Neural cell (in vitro differentiated cells): Measurements from ENCODE around the gene MARK3. TPM values are rescaled to one million over a fixed set of nuclear protein-coding genes. Genes with fewer than 3 reads are reported as not detected.

Experiments
- H2AFZ ChIP-seq: fragments of 200-600, 300-800 bp; sonication (generic), shearing (Covaris generic); 2 replicates; pipeline ENCODE4 v1.6.0; 2014; ENCODE audit warnings: low read depth, mild to moderate bottlenecking, antibody characterized with exemption, low read length, moderate library complexity
- H3F3A ChIP-seq: fragments of 200-600 bp; shearing (Covaris generic); 2 replicates; pipeline ENCODE4 v1.6.1; 2016; ENCODE audit warnings: mild to moderate bottlenecking, moderate library complexity, mixed read lengths, antibody characterized with exemption, low read length; ENCODE audit not compliant: insufficient read depth, poor library complexity, severe bottlenecking
- H3K27ac ChIP-seq: fragments of 200-600, 300-800 bp; sonication (generic), shearing (Covaris generic); 2 replicates; pipeline ENCODE4 v1.5.1; 2014; ENCODE audit warnings: mild to moderate bottlenecking, low read length, moderate library complexity
- H3K27me3 ChIP-seq: fragments of 300-800, 200-600 bp; sonication (generic), shearing (Covaris generic); 2 replicates; pipeline ENCODE4 v1.6.0; 2014; ENCODE audit warnings: mild to moderate bottlenecking, low read depth, low read length, moderate library complexity; ENCODE audit not compliant: insufficient read depth
- H3K36me3 ChIP-seq: fragments of 300-800, 200-600 bp; sonication (generic), shearing (Covaris generic); 2 replicates; pipeline ENCODE4 v1.5.1; 2014; ENCODE audit warnings: mild to moderate bottlenecking, antibody characterized with exemption, low read length, moderate library complexity; ENCODE audit not compliant: insufficient read depth
- H3K4me2 ChIP-seq: fragments of 300-800, 200-600 bp; sonication (generic), shearing (Covaris generic); 2 replicates; pipeline ENCODE4 v1.6.0; 2014; ENCODE audit warnings: mild to moderate bottlenecking, low read length
- H3K4me3 ChIP-seq: fragments of 300-800, 200-600 bp; sonication (generic), shearing (Covaris generic); 2 replicates; pipeline ENCODE4 v1.5.1; 2014; ENCODE audit warnings: mild to moderate bottlenecking, low read length, moderate library complexity
- H3K79me2 ChIP-seq: fragments of 200-600 bp; shearing (Covaris generic); replicated peaks from 2 replicates; pipeline ENCODE4 v1.6.0; 2014; ENCODE audit warnings: mild to moderate bottlenecking, low read length, moderate library complexity; ENCODE audit not compliant: insufficient read depth
- H3K9ac ChIP-seq: fragments of 300-800, 200-600 bp; sonication (generic), shearing (Covaris generic); 2 replicates; pipeline ENCODE4 v1.6.1; 2016; ENCODE audit warnings: mild to moderate bottlenecking, low read length, mixed read lengths
- H3K9me2 ChIP-seq: fragments of 200-600 bp; shearing (Covaris generic); 2 replicates; pipeline ENCODE4 v1.6.1; 2016; ENCODE audit warnings: mild to moderate bottlenecking, low read length, mixed read lengths; ENCODE audit not compliant: insufficient read depth
- H3K9me3 ChIP-seq: fragments of 200-600, 300-800 bp; sonication (generic), shearing (Covaris generic); 2 replicates; pipeline ENCODE4 v1.6.1; 2016; ENCODE audit warnings: mild to moderate bottlenecking, mixed run types, low read length, moderate library complexity, mixed read lengths
- H4K20me1 ChIP-seq: fragments of 200-600 bp; shearing (Covaris generic); 2 replicates; pipeline ENCODE4 v1.6.1; 2016; ENCODE audit warnings: mild to moderate bottlenecking, mixed run types; ENCODE audit not compliant: insufficient read depth
- EP300 ChIP-seq: fragments of 450-650 bp; conservative IDR thresholded peaks from 2 replicates; pipeline ENCODE4 v1.6.1; 2014; ENCODE audit warnings: antibody characterized with exemption, mild to moderate bottlenecking, moderate library complexity; ENCODE audit not compliant: poor library complexity, severe bottlenecking
- EZH2 ChIP-seq: fragments of 200-600, 300-800 bp; shearing (Covaris generic), sonication (generic); IDR thresholded peaks from 2 replicates; pipeline ENCODE4 v1.6.1; 2014; ENCODE audit warnings: antibody characterized with exemption, low read length, borderline replicate concordance, mild to moderate bottlenecking; ENCODE audit not compliant: insufficient read depth, poor library complexity, severe bottlenecking
- MXI1 ChIP-seq: fragments of 450-650 bp; conservative IDR thresholded peaks from 2 replicates; pipeline ENCODE4 v1.6.1; 2014; ENCODE audit warnings: antibody characterized with exemption, mild to moderate bottlenecking; ENCODE audit not compliant: poor library complexity, severe bottlenecking
- POLR2AphosphoS5 ChIP-seq: IDR thresholded peaks from 2 replicates; pipeline ENCODE4 v1.6.1; 2012
- RAD21 ChIP-seq: fragments of 450-650 bp; conservative IDR thresholded peaks from 2 replicates; pipeline ENCODE4 v1.6.1; 2014; ENCODE audit warnings: antibody characterized with exemption, mild to moderate bottlenecking, moderate library complexity
- SMC3 ChIP-seq: fragments of 450-650 bp; conservative IDR thresholded peaks from 2 replicates; pipeline ENCODE4 v1.6.1; 2014; ENCODE audit warnings: antibody characterized with exemption, mild to moderate bottlenecking, moderate library complexity; ENCODE audit not compliant: poor library complexity
- TAF1 ChIP-seq: IDR thresholded peaks from 2 replicates; pipeline ENCODE4 v1.6.1; 2012; ENCODE audit warnings: low read depth
- polyA plus RNA-seq: library from polyadenylated mRNA; depleted of rRNA; stranded (reverse); fragments of >200 nt; gene quantifications from 2 replicates; pipeline ENCODE4 v1.2.3, GENCODE V29; 2014
- TF ChIP-seq, protein P1 (sequence below): IDR thresholded peaks from 2 replicates; pipeline ENCODE4 v1.6.1; 2012; ENCODE audit warnings: borderline replicate concordance
- TF ChIP-seq, protein P2 (sequence below): fragments of 450-650 bp; IDR thresholded peaks from 2 replicates; pipeline ENCODE4 v1.5.1; 2014; ENCODE audit warnings: antibody characterized with exemption, mild to moderate bottlenecking, moderate library complexity; ENCODE audit not compliant: poor library complexity, severe bottlenecking

The MARK3 gene
- polyA plus RNA-seq, 1 donor from 2014 or later = 158 TPM

DNA sequence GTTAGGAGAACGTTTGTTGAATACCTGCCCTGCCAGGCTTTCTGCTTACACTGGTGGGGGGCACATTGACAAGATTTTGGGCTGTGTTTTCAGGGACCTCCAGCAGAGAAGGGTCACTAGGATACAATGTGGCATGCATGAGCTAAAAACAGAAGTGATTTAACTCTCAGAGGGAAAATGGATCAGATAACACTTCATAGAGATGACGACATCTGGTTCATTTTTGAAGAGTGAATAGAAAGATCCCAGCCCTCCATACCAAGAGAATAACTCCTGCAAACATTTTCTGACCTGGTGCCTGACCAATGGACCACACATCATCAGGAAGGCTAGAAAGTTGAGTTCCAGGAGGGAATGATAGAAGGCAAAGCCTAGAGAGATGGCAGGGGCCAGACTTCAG lies 103.7 kb downstream of the MARK3 start:
- no peaks in the 10 kb centered on the region for H3K9me2 ChIP-seq
- no peak overlapping the region for H3K4me3 ChIP-seq
- no peaks in the 10 kb centered on the region for H4K20me1 ChIP-seq
- H3K9ac ChIP-seq = no peak overlapping the region
- H3F3A ChIP-seq = no peaks in the 10 kb centered on the region
- H3K4me2 ChIP-seq = no peak overlapping the region
- no peaks in the 10 kb centered on the region for H3K27me3 ChIP-seq
- no peak overlapping the region for H2AFZ ChIP-seq
- H3K36me3 ChIP-seq = no peaks in the 10 kb centered on the region
- no peak overlapping the region for H3K27ac ChIP-seq
- no peaks in the 10 kb centered on the region for H3K79me2 ChIP-seq
- H3K9me3 ChIP-seq = no peaks in the 10 kb centered on the region
- TF ChIP-seq EP300 (no peak), EZH2 (no peak), SMC3 (no peak), POLR2AphosphoS5 (no peak), MXI1 (no peak), RAD21 (no peak), TAF1 (no peak)
- TF ChIP-seq, protein P1, sequence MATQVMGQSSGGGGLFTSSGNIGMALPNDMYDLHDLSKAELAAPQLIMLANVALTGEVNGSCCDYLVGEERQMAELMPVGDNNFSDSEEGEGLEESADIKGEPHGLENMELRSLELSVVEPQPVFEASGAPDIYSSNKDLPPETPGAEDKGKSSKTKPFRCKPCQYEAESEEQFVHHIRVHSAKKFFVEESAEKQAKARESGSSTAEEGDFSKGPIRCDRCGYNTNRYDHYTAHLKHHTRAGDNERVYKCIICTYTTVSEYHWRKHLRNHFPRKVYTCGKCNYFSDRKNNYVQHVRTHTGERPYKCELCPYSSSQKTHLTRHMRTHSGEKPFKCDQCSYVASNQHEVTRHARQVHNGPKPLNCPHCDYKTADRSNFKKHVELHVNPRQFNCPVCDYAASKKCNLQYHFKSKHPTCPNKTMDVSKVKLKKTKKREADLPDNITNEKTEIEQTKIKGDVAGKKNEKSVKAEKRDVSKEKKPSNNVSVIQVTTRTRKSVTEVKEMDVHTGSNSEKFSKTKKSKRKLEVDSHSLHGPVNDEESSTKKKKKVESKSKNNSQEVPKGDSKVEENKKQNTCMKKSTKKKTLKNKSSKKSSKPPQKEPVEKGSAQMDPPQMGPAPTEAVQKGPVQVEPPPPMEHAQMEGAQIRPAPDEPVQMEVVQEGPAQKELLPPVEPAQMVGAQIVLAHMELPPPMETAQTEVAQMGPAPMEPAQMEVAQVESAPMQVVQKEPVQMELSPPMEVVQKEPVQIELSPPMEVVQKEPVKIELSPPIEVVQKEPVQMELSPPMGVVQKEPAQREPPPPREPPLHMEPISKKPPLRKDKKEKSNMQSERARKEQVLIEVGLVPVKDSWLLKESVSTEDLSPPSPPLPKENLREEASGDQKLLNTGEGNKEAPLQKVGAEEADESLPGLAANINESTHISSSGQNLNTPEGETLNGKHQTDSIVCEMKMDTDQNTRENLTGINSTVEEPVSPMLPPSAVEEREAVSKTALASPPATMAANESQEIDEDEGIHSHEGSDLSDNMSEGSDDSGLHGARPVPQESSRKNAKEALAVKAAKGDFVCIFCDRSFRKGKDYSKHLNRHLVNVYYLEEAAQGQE = no peak
- TF ChIP-seq, protein P2, sequence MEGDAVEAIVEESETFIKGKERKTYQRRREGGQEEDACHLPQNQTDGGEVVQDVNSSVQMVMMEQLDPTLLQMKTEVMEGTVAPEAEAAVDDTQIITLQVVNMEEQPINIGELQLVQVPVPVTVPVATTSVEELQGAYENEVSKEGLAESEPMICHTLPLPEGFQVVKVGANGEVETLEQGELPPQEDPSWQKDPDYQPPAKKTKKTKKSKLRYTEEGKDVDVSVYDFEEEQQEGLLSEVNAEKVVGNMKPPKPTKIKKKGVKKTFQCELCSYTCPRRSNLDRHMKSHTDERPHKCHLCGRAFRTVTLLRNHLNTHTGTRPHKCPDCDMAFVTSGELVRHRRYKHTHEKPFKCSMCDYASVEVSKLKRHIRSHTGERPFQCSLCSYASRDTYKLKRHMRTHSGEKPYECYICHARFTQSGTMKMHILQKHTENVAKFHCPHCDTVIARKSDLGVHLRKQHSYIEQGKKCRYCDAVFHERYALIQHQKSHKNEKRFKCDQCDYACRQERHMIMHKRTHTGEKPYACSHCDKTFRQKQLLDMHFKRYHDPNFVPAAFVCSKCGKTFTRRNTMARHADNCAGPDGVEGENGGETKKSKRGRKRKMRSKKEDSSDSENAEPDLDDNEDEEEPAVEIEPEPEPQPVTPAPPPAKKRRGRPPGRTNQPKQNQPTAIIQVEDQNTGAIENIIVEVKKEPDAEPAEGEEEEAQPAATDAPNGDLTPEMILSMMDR = no peak

DNA sequence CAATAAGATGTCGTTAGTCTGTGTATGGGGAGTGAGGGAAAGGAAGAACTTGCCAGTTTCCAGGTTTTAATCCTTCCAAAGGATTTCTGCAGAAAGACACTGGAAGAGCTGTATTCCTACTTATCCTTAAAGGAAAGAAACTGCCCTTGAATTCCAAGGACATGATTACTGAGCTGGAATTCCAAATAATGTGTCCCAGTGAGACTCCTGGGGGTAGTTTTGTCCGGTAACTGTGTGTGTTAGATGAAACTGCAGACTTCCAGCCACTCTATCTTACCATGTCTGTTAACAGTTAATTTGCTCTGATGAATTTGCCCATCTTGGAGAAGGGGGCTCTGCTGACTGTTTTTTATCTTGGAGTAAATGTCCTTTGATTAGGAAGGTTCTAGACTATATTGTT lies 104.4 kb downstream of the MARK3 start:
- H3K36me3 ChIP-seq = no peaks in the 10 kb centered on the region

More for the DNA sequence above, 104.4 kb downstream of the MARK3 start:
- H3K79me2 ChIP-seq = no peaks in the 10 kb centered on the region
- H3K9me3 ChIP-seq = no peaks in the 10 kb centered on the region
- H3K27ac ChIP-seq = no peak overlapping the region
- no peaks in the 10 kb centered on the region for H3K27me3 ChIP-seq
- H3K9ac ChIP-seq = no peak overlapping the region
- no peaks in the 10 kb centered on the region for H3F3A ChIP-seq
- H3K9me2 ChIP-seq = no peaks in the 10 kb centered on the region
- H2AFZ ChIP-seq = no peak overlapping the region
- H4K20me1 ChIP-seq = no peaks in the 10 kb centered on the region
- TF ChIP-seq RAD21 = no peak
- TF ChIP-seq TAF1 = no peak
- no peak for TF ChIP-seq EZH2
- no peak for TF ChIP-seq EP300
- TF ChIP-seq MXI1 = no peak
- TF ChIP-seq POLR2AphosphoS5 = no peak
- no peak for TF ChIP-seq SMC3
- TF ChIP-seq, protein P1 = no peak
- TF ChIP-seq, protein P2 = no peak
- H3K4me2 ChIP-seq = no peak overlapping the region
- no peak overlapping the region for H3K4me3 ChIP-seq
